Activated CD8-positive, alpha-beta memory T cell treated with anti-CD3 and anti-CD28 coated beads, Interleukin-2, amount 50 U/mL, for 1 hour (primary cell): ENCODE data around the gene APP.
"Not testable (repeated sequence)": the region's sequence is repeated elsewhere in the genome, so short reads cannot be mapped to it uniquely, and the experiment has no call there.

Experiments
- DNase-seq: peaks from one replicate; pipeline ENCODE4 v3.0.0-alpha.2; 2020; ENCODE audit errors: extremely low read depth

Gene APP

DNA sequence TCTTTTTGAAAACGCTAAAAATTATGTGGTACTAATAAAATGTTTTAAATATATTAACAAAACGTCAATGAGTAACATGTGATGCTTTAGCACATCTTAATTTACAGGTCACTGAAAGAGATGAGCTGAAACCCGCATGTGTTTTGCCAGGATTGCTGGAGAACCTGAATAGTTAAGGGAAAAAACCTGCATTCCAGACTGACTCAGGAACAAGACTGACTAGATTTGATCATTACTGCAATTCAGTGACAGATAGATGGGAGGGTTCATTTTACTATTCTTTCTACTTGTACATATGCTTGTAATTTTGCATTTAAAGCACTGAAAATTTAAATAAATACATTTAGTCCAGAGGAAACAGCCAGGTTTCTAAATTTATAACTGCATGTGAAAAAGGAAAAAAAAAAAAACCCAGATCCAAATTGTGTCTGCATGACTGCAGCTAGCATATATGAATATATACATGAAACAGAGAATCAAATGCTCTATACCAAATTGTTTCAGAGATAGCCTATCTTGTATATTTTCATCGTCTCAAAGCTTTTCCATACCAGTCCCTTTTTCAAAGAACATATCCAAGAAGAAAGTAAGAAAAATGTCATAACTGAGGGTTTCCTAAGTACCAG, 71.7 kb downstream of the APP start:
- no peak for DNase-seq

DNA sequence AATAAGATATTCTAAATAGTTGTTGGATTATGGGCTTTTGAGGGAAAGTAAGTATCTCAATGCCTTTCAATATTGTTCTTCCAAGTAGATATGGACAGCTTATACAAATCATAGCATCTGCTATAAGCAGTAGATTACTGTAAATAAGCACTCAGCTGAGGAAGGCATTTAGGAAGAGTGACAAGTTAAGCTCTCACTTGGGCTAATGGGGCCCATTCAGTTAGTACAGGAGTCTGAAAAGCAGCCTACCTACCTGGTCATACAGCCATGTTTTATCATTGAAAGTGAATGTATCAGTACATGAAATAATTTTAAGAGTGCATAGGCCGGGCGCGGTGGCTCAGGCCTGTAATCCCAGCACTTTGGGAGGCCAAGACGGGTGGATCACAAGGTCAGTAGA, 73.1 kb downstream of the APP start:
- DNase-seq, result no peak

DNA sequence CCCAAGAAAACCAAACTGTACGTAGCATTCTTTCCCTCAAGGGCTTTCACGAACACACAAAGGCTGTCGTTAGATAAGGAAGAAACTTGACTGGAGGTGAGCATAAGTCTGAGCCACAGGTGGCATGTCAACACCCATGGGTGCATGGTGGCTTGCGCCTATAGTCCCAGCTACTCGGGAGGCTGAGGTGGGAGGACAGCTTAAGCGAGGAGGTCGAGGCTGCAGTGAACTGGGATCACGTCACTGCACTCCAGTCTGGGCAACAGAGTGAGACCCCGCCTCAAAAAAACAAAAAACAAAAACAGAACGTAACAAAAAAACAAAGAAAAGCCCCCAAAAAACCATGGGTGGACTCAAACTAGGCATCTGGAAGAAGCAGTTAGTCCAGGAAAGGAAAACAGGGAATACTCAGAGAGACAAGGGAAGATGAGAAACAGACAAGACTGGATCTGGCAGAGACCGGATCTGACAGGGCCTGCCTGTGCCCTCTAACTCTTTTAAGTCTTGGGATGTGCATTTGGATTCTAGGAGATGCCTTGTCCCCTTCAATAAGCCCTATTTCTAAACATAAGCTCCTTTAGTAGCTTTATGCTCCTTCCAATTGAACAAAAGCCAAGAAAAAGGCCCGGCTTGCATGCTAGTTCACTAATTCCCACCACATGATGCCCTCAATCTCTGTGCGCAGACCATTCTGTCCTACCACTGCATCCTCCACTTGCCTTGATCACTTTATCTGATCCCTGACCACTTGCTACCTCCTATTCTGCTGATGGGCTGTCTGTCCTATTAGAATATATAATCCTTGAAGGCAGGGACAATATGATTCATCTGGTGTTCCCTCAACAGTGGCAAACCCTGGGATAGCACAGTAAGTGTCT, 73.8 kb downstream of the APP start:
- no peak for DNase-seq

DNA sequence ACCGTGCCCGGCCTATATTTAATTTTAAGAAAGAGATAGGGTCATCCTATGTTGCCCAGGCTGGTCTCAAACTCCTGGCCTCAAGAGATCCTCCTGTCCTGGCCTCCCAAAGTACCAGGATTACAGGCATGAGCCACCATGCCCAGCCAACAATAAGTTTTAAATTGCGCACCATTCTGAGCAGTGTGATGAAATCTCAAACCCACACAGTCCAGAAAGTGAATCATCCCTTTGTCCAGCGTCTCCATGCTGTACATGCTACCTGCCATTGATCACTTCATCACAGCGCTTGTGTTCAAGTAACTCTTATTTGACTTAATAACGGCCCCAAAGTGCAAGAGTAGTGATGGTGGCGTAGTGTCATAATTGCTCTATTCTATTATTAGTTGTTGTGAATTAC, 75.4 kb downstream of the APP start:
- DNase-seq, result no peak

DNA sequence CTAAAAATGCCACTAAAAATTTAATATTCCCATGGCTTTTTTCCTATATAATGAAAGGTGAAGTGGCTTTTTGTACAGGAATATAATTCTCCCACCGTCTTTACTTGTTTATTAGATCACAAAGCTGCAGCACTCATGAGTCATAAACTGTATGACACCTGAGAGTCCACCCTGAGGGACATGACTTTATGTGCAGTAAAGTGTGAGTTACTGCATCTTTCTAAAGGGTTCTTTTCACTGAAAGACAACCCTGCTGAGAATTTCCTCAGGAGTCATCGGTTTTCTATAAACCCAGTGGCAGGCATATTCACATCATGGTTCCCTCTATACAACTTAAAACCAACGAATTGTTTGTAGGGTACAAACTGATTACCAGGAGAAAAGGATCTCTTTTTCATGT, 77.4 kb downstream of the APP start:
- no peak for DNase-seq

DNA sequence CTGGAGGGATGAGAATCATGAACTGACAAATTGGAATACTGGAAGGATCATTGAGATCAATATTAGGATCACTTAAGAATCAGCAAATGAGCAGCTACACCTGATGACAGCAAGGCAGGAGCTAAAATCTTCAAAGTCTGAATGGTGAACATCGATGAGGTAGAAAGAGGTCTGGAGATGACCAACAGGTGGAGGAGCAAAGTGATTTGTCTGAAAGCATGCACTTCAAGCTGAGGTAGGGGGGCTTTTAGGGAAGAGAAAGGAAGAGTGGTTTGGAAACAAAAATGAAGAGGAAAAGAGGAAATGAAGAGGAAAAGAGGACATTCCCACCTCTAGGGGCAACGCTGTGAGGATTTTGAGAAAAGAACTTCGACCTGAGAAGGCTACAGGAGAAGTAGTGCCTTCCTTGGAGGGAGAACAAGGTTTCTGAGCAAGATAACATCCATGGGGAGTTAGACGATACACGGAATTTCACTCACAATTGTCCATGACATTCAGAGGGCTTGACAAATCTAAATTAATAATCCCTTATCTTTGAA, 79.0 kb downstream of the APP start:
- DNase-seq, result no peak

DNA sequence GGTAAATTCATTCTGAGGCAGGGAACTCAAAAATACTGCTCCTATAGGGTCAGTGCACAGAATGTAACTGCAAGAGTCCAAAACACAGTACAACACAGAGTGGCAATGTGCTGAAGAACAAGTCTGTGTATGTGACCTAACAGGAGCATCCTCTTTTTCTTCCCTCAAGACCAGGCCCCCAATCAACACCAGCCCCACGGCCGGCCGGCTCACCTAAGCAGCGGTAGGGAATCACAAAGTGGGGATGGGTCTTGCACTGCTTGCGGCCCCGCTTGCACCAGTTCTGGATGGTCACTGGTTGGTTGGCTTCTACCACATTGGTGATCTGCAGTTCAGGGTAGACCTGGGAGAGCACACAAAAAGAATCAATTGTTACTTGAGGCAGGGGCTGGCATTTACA, 80.8 kb downstream of the APP start:
- no peak for DNase-seq

DNA sequence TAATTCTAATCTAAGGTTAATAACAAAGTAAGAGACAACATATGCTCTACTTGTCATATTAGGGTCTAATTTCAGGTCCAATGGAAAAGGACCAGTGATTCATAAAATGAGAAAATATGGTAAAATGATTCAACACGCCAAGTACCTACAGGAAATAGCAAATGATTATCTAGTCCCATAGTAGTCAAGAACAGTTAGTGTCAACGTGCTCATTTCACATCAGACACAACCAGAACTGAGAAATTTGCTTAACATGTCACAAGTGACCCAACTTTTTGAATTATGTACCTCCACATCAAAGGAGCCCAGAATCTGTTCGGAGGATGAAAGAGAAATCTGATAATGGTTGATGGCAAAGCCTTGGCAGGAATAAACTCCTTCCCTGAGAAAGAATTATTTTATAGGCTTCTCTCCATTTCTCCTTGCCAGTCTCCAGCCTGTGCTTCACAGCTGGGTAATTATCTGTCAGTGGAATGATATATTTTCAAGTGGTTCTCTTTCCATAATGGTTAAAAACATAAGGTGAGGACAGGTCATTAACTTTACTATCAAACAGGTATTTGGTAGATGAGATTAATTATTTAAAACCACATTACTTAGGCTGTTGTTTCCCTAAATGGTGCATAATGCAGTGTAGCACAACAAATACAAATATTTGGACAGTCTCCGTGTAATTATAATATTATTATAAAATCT, 83.2 kb downstream of the APP start:
- no peak for DNase-seq

DNA sequence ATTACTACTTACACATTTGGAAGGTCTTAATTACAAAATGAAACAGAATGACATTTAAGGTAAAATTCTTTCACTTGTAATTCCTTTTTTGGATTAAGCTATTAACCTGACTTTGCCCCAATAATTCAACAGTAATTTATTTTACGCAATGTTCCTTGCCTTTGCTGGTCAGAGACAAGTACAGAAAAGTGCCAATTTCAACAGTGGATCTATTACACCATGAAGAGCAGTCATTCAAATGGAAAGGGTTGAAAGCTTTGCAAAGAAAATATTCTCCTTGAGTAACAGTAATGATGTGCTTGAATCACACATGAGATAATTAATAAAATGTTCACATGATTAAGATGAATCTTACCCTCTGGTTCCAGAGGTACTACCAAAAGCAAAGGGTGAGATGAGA, 84.7 kb downstream of the APP start:
- DNase-seq, result no peak

DNA sequence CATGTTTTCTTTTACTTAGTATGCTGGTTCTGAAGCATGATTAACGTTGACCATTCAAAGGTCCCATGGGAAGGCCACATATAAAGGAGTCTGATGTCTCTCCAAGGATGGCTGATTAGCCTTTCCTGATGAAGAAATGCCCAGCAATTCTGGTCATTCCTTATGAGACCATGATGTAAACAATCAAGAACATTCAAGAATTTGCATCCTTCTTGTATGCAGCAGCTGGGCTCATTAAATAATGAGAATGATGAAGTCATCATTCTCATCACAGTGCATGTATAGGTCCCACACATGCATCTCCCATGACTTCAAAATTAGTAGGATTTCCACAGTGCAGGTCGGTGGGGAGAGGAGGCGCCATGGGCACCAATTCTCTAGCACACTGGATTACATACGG, 85.4 kb downstream of the APP start:
- DNase-seq, result no peak

DNA sequence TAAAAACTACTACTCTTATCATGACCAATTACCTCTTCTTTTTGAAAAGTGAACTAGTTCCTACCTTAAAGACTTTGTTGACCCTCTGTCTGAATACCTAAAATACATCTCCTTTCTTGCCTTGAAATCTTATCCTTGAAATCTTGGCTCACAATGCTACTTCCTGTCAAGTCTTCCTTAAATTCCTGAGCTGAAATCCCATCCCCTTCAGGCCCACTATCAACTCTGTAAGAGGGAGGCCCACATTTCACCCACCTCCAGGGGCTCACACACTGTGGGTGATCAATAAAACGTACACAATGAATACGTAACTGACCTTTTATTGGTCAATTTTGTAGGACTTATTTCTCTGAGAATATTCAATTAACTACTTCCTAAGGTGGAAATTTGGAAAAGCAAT, 88.0 kb downstream of the APP start:
- DNase-seq, result no peak

DNA sequence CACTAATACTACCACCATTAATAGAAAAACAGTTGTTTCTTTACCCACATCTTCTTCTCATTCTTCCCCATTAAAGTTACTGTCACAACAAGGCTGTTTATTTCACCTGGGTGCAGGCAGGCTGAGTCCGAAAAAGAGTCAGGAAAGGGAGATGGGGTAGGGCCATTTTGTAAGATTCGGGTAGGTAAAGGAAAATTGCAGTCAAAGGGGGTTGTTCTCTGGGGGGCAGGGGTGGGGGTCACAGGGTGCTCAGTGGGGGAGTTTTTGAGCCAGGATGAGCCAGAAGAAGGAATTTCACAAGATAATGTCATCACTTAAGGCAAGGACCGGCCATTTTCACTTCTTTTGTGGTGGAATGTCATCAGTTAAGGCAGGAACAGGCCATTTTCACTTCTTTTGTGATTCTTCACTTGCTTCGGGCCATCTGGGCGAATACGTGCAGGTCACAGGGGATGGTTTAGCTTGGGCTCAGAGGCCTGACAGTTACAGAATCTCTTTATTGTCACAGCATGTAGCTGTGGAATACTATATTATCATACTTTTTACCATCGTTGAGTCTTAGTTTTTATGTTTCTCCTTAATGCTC, 89.3 kb downstream of the APP start:
- DNase-seq, result not testable (repeated sequence)

DNA sequence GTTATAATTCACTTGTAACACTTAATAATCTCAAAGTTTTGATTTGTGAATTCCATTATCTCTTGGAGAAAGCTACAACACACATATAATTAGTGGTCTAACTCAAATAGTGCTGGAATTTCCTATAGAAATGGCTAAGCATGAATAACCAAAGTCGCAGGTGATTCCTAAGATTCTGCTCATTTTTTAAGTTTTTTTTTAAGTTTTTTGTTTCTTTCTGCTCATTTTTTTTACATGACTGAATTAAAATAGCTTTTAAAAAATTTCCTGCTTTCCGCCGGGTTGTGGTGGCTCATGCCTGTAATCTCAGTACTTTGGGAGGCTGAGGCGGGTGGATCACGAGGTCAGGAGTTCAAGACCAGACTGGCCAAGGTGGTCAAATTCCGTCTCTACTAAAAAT, 90.4 kb downstream of the APP start:
- DNase-seq, result no peak

DNA sequence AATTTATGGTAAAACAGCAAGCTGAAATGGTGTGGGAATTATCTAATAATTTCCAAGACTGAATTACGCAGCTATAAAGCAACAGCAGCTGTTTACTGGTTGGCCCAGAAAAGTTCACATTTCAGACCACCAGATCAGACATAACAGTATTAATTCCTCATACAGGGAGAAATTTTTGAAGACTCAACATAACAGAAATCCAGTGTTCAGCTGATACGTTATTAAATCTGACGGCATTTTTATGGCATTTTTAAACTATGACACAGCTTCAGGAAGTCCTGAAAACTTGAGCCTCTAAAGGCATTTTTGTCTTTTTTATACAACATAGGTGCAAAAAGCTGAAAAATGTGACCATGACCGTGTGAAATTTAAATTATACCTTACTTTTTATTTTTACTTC, 91.2 kb downstream of the APP start:
- DNase-seq, result no peak

DNA sequence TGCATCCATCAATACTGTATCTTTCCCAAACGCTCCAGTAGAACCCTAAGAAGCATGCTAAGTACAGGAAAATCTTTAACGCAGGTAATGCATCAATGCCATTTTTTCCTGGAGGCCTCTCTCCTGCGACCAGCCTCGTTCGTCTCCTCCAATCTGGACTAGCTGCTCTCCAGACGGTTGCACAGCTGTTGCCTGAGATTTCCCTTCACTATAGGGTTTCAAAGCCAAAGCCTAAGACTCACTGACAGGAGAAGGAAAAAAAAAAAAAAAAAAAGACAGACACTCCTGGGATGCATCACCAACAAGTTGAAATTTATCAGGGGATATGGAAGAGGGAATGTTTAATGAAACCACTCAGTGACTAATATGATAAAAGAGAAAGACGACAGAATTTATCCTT, 93.0 kb downstream of the APP start:
- DNase-seq, result no peak

DNA sequence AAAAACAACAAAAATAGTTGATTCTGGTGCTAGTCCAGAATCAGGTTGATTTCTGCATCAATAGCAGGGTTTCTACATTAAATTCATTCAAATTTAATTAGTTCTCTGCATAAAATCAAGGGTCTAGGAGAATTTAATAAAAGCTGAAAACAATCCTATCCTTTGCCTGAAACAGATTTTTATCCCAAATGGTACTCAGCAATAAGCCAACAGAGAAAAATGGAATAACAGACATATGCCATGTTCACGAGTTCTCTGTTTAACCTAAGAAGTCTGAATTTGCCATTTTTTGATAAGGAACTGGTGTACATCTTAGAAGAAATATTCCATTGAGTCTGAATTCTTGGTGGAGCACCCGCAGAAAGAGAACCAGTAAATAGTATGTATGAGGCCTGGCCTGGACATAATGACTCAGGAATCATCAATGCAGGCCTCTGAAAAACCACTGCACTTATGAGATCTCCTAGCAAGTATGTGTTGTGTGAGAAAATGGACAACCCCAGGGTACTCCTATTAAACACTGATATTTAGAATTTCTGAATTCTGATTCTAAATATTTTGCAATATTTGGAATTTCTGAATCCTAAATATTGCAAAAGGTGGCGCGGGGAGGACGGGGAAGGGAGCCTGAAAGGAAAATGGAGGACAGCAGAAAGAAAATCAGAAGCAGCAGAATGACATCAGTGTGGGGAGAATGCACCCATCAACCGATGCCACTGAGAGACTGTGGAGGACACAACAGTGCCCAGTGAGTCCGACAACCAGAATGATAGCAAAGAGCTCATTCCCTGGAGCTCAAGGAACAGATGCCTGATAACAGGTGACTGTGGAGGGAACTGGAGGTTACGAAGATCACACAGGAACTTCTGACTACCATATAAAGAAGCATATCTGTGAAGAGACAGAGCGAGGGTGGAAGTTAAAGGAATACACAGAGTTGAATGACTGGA, 97.6 kb downstream of the APP start:
- DNase-seq, result no peak

DNA sequence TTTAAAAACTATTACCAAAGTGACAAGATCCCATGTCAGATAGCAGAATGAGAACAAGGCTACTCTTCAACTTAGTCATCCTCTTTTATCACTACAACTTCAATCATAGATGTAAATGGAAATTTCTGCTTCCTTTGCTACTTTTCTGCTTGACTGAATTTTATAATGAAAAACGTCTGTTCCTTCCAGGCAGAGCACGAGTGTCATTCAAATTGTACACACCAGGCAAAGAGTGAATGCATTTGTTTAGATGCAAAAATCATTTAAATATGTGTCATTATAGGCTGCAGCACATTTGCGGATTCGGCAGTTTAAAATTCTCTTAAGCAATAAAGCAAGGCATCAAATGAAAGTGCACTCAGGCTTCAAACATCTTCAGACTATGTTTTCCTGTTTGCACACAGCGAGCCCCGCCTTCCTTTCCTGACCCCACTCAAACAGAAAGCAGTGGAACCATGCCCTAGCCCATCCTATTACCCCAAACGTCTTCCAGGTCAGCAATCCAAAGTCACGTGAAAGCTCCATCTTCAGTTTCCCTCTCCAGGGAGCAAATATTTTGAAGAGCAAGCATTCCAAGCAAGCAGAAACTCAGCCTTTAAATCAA, 99.6 kb downstream of the APP start:
- DNase-seq, result no peak

DNA sequence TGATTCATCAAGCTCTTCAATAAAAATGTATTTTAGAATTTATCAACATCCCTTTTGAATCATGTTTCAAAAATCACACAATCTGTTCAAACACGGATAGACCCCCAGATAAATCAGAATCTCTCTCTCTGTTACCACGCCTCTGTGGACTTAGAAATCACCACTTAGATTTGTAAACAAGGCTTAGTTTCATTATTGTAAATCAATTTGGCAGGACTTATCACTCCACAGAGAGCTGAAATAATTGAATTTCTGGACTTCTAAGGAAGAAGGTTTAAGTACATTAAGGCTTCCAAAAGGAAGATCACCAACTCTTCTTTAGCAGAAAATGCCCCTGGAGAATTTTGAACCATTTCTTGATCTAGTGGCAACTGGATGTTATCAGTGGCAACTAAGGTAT, 100.4 kb downstream of the APP start:
- no peak for DNase-seq

DNA sequence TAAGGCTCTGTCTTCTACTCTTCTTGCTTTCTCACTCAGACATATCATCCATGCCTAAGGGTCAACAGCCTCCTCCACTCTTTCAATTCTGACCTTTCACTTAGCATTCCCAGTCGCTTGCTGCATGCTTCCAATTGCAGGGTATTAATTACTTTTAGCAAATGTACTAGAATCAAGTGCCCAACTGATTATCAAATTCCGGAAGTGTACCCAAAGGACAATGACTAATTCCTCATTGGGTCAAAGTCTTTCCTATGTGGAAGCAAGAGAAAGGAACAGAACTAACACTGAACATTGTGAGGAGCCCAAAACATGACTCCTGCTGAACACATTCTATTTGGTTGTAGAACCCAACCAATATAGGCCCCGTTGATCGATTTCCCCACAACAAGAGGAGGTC, 101.8 kb downstream of the APP start:
- no peak for DNase-seq

DNA sequence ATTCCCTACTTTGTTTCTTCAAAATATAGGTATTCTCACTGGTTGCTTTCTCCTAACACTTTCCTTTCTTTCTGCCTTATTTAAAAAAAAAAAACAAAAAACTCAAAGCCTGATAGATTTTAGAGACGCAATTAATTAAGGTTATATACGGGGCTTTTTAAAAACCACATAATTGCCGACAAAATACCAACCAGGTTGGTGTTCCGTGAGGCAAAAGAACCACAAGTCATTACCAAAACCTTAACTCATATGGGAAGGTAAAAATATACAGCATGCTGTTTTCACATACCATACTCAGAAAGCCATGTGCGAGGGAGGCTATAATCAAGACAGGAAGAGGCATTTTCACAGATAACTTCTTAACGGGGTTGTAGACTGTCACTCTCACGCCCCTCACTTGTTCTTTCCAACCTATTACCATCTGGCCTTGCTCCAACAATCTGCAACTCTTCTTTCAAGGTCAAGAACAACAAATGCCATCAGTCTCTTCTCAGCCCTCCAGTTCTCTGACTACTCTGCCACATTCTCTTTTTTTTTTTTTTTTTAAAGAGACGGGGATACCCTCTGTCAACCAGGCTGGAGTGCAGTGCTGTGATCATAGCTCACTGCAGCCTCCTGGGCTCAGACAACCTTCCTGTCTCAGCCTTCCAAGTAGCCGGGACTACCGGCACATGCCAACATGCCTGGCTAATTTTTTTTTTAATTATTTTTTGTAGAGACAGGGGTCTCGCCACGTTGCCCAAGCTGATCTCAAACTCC, 102.6 kb downstream of the APP start:
- DNase-seq, result no peak
